HEK293T (cell line): ENCODE measurements around the gene B4GALT2.

Experiments used
- CTCF ChIA-PET: fragments of 350-600 bp; formaldehyde crosslinking; extraction: SDS; loops from one replicate; lab custom pipeline; 2021; ENCODE audit warnings: antibody characterized with exemption, inconsistent platforms; lab: Yijun Ruan, JAX
- POLR2A ChIA-PET: fragments of 350-600 bp; formaldehyde crosslinking; extraction: SDS; loops from one replicate; lab custom pipeline; 2020; ENCODE audit warnings: antibody characterized with exemption, inconsistent platforms; lab: Yijun Ruan, JAX
- DNase-seq: peaks from one replicate; pipeline ENCODE4 v3.0.0; 2012; ENCODE audit warnings: mixed read lengths; ENCODE audit errors: extremely low spot score
- ARNT ChIP-seq: fragments of 450-650 bp; IDR thresholded peaks from 2 replicates; pipeline ENCODE4 v1.6.1; 2017; ENCODE audit warnings: mild to moderate bottlenecking
- BHLHE40 ChIP-seq: fragments of 450-650 bp; IDR thresholded peaks from 2 replicates; pipeline ENCODE4 v1.6.1; 2016; ENCODE audit warnings: mild to moderate bottlenecking, moderate library complexity, borderline replicate concordance
- CTBP1 ChIP-seq: fragments of 450-650 bp; IDR thresholded peaks from 2 replicates; pipeline ENCODE4 v1.6.1; 2016; ENCODE audit warnings: borderline replicate concordance
- ELF4 ChIP-seq: fragments of 450-650 bp; IDR thresholded peaks from 2 replicates; pipeline ENCODE4 v1.6.1; 2017; ENCODE audit warnings: antibody characterized with exemption
- FOXA1 ChIP-seq: fragments of 450-650 bp; IDR thresholded peaks from 2 replicates; pipeline ENCODE4 v1.6.1; 2016; ENCODE audit warnings: mild to moderate bottlenecking
- FOXK2 ChIP-seq: fragments of 450-650 bp; IDR thresholded peaks from 2 replicates; pipeline ENCODE4 v1.6.1; 2016; ENCODE audit warnings: mild to moderate bottlenecking
- FOXM1 ChIP-seq: fragments of 450-650 bp; IDR thresholded peaks from 2 replicates; pipeline ENCODE4 v1.6.1; 2017; ENCODE audit warnings: mild to moderate bottlenecking, borderline replicate concordance
- HDGF ChIP-seq: fragments of 450-650 bp; IDR thresholded peaks from 2 replicates; pipeline ENCODE4 v1.6.1; 2017; ENCODE audit warnings: antibody characterized with exemption, borderline replicate concordance
- L3MBTL2 ChIP-seq: fragments of 450-650 bp; conservative IDR thresholded peaks from 2 replicates; pipeline ENCODE4 v1.6.1; 2016; ENCODE audit warnings: mild to moderate bottlenecking
- LEF1 ChIP-seq: fragments of 450-650 bp; IDR thresholded peaks from 2 replicates; pipeline ENCODE4 v1.6.1; 2017; ENCODE audit warnings: mild to moderate bottlenecking, borderline replicate concordance
- NFRKB ChIP-seq: fragments of 450-650 bp; IDR thresholded peaks from 2 replicates; pipeline ENCODE4 v1.6.1; 2016; ENCODE audit warnings: mild to moderate bottlenecking, moderate library complexity
- PKNOX1 ChIP-seq: fragments of 450-650 bp; IDR thresholded peaks from 2 replicates; pipeline ENCODE4 v1.6.1; 2016
- SP1 ChIP-seq: fragments of 450-650 bp; IDR thresholded peaks from 2 replicates; pipeline ENCODE4 v1.6.1; 2017
- SUZ12 ChIP-seq: fragments of 450-650 bp; IDR thresholded peaks from 2 replicates; pipeline ENCODE4 v1.6.1; 2016; ENCODE audit warnings: mild to moderate bottlenecking
- TARDBP ChIP-seq: fragments of 450-650 bp; IDR thresholded peaks from 2 replicates; pipeline ENCODE4 v1.6.1; 2016
- ZNF384 ChIP-seq: fragments of 450-650 bp; IDR thresholded peaks from 2 replicates; pipeline ENCODE4 v1.6.1; 2016

Gene B4GALT2

GRCh38 chr1:43963006-43963405 lies 16.0 kb upstream of the B4GALT2 start:
- no peak for DNase-seq
- ChIA-PET CTCF (no interaction called here), POLR2A (interaction anchor here (1.3 kb wide), 1 partner anchor 10 kb away, joined by 4 read pairs; no protein-coding TSS in a partner anchor)
- TF ChIP-seq FOXK2 (no peak), CTBP1 (no peak), NFRKB (no peak), TARDBP (no peak), FOXM1 (no peak), SP1 (no peak), SUZ12 (no peak), PKNOX1 (no peak), FOXA1 (no peak), L3MBTL2 (no peak), LEF1 (no peak), ZNF384 (no peak), ARNT (no peak), BHLHE40 (no peak), ELF4 (no peak), HDGF (no peak)

- DNase-seq = no peak
- POLR2A ChIA-PET = interaction anchor here (0.7 to 1.3 kb wide), 2 partner anchors 9 to 11 kb away, joined by 4 read pairs; no protein-coding TSS in a partner anchor
- no peak for TF ChIP-seq SP1
- no peak for TF ChIP-seq CTBP1
- no peak for TF ChIP-seq FOXM1
- TF ChIP-seq L3MBTL2 = no peak
- no peak for TF ChIP-seq SUZ12
- TF ChIP-seq NFRKB = no peak
- TF ChIP-seq BHLHE40 = no peak
- no peak for TF ChIP-seq ZNF384
- TF ChIP-seq TARDBP = no peak
- TF ChIP-seq ELF4 = no peak
- TF ChIP-seq LEF1 = no peak
- TF ChIP-seq FOXK2 = no peak
- no peak for TF ChIP-seq FOXA1
- no peak for TF ChIP-seq PKNOX1
- CTCF ChIA-PET = no interaction called here
Measured at GRCh38 chr1:43963890-43964289, 15.1 kb upstream of the B4GALT2 start.

- no peak for TF ChIP-seq CTBP1
- no peak for TF ChIP-seq BHLHE40
- no peak for TF ChIP-seq HDGF
- TF ChIP-seq LEF1 = no peak
- TF ChIP-seq SUZ12 = no peak
- TF ChIP-seq FOXM1 = no peak
- TF ChIP-seq PKNOX1 = no peak
- TF ChIP-seq ZNF384 = no peak
- ChIA-PET CTCF (no interaction called here), POLR2A (interaction anchor here (1.3 kb wide), 1 partner anchor 9 kb away, joined by 5 read pairs; the partner anchor contains the start of gene ATP6V0B)
- DNase-seq = no peak
Measured at GRCh38 chr1:43965316-43965715, 13.7 kb upstream of the B4GALT2 start.

GRCh38 chr1:43968348-43968948 lies 10.6 kb upstream of the B4GALT2 start:
- DNase-seq = no peak
- ChIA-PET CTCF (interaction anchor here (0.5 kb wide), 1 partner anchor 79 kb away, joined by 3 read pairs; no protein-coding TSS in a partner anchor), POLR2A (no interaction called here)
- TF ChIP-seq HDGF = no peak
- TF ChIP-seq ELF4 = no peak
- no peak for TF ChIP-seq ARNT
- TF ChIP-seq FOXK2 = no peak
- TF ChIP-seq FOXA1 = no peak
- TF ChIP-seq PKNOX1 = no peak
- no peak for TF ChIP-seq LEF1
- TF ChIP-seq BHLHE40 = no peak
- no peak for TF ChIP-seq L3MBTL2
- TF ChIP-seq NFRKB = no peak
- TF ChIP-seq CTBP1 = no peak
- TF ChIP-seq FOXM1 = no peak
- no peak for TF ChIP-seq TARDBP
- no peak for TF ChIP-seq ZNF384
- TF ChIP-seq SUZ12 = no peak
- no peak for TF ChIP-seq SP1

- CTCF ChIA-PET = interaction anchor here (0.6 kb wide), 1 partner anchor 57 kb away, joined by 3 read pairs; no protein-coding TSS in a partner anchor
- POLR2A ChIA-PET = no interaction called here
- DNase-seq = no peak
- TF ChIP-seq ARNT (no peak), ZNF384 (no peak), HDGF (no peak), BHLHE40 (no peak), L3MBTL2 (no peak), FOXA1 (no peak), LEF1 (no peak)
Measured at GRCh38 chr1:43969416-43969745, 9.6 kb upstream of the B4GALT2 start.
